CD4-positive, alpha-beta T cell treated with Interleukin-17A for 1 hour (primary cell): ENCODE results near the gene PHF12.
A peak's percentile ranks its signal among the peaks of the same experiment; 100 is the strongest.
"Not testable (repeated sequence)": the region's sequence is repeated elsewhere in the genome, so short reads cannot be mapped to it uniquely, and the experiment has no call there.

Experiments used
- DNase-seq: peaks from one replicate; pipeline ENCODE4 v3.0.0-alpha.2; 2020

Gene PHF12

DNA sequence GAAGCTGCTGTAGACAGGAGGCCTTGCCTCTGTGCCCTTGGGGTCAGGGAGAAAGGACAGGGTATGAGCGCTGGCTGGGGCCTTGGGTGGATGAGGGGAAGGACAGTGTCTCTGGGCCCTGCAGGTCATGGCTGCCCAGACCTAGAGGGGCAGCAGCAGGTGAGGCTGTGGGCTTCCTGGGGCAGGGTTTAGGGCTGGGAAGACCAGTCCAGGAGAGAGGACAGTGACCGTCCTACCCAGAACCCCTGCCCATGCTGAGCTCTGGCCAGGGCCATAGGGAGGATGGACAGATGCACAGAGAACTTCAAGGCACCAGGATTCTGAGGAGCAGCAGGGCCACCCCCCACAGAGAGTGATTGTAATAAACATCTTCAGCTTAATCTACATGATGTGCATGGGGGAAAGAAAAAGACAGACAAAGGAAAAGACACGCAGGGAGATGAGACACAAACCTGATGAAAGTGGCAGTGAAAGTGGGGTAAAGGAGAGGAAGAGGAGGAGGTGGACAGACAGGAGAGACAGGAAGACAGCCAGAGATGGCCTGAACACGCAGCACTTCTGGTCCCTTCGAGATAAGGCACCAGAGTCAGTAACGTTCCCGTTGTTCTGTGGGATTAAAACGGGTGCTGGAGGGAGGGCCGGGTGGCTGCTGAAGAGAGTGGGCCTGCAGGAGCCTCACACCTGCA is 71.3 kb downstream of the PHF12 start:
- DNase-seq = no peak

DNA sequence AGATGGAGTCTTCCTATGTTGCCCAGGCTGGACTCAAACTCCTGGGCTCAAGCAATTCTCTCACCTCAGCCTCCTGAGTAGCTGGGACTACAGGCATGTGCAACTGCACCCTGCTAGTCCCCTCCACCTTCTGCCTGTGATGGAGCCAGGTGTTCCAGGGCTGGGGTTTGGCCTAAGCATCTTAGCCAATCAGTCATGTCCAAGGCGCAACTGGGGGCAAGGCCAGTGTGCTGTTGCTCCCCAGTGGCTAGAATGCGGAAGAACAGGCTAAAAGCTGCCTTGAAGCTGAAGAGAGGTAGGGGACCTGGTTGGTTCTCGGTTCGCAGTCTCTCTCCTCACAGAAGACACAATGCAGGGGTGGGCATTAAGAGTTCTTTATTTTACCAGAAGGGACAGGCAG is 72.3 kb downstream of the PHF12 start:
- peak; percentile 8 for DNase-seq

DNA sequence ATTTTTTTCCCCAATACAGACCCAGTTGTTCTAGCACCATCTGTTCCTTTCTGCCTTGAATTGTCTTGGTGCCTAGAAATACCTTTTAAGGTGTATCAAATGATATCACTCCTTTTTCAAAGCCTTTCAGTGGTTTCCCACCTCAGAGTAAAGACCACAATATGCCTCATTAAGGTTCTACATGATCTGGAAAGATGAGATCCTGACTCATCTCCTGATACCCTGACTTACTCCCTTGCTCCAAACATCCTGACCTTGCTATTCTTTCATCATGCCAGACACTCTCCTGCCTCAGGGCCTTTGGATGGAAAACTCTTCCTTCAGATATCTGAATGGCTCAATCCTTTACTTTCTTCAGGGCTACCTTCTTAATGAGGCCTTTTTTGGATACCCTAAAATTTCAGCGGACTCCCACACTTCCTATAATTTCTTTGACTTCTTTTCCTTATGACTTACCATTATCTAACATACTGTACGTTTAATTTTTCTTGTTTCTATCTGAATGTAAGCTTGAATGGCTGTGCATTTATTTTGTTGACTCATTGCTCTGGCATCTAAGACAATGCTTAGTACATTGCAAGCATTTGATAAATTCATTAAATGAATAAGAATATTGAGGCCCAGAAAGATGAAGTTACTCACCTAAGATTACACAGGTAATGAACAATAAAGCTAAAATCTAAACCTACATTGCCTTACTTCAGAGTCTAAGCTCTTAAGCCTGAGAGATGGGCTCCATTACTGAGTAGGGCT is 73.0 kb downstream of the PHF12 start:
- no peak for DNase-seq

DNA sequence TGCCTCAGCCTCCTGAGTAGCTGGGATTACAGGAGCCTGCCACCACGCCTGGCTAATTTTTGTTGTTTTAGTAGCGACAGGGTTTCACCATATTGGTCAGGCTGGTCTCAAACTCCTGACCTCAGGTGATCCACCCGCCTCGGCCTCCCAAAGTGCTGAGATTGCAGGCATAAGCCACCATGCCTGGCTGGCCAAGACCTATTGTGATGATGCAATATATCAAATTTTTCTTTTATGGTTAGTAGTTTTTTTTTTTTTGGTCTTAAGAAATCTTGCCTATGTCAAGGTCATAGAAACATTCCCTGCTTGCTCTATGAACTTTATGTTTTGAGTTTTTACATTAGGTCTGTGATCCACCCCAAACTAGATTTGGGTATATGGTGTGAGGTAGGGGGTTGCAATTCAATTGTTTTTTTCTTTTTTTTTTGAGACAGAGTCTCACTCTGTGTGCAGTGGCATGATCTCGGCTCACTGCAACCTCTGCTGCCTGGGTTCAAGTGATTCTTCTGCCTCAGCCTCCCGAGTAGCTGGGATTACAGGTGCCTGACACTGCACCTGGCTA is 74.1 kb downstream of the PHF12 start:
- not testable (repeated sequence) for DNase-seq

DNA sequence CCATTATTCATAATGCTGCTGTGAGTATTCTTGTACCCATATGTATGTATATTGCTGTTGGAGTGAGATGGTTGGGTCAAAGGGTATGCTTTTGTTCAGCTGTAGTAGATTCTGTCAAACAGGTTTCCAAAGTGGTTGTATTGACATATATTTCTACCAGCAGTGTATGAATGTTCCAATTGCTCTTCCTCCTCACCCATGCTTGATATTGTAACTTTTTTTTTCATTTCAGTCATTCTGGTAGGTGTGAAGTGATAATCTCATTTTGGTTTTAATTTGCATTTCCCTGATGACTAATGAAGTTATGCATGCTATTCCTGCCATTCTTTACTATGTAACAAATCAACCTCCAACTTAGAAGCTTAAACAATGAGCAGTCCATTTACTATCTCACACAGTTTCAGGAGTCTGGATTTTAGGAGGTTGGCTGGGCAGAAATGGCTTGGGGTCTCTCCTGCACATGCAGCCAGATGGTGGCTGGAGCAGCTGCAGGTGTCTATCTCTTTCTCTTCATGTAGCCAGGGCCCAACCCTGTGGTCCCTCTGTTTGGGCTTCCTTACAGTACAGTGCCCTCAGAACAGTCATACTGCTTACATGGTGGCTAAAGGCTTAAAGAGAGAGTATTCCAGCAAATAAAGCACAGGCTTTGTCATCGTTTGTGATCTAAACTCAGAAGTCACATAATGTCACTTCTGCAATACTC is 75.3 kb downstream of the PHF12 start:
- DNase-seq = no peak

DNA sequence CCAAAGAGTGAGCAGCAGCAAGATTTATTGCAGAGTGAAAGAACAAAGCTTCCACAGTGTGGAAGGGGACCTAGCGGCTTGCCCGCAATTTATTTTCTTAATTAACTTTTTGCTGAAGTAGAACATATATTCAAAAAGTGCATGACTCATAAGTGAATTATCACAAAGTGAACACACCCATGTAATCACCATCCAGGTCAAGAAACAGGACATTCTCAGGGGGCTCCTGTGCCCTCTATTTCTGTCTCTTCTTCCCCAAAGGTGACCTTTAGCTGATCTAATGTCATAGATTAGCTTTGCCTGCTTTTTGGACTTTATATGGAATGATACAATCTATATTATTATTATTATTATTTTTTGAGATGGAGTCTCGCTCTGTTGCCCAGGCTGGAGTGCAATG is 76.6 kb downstream of the PHF12 start:
- DNase-seq = no peak

DNA sequence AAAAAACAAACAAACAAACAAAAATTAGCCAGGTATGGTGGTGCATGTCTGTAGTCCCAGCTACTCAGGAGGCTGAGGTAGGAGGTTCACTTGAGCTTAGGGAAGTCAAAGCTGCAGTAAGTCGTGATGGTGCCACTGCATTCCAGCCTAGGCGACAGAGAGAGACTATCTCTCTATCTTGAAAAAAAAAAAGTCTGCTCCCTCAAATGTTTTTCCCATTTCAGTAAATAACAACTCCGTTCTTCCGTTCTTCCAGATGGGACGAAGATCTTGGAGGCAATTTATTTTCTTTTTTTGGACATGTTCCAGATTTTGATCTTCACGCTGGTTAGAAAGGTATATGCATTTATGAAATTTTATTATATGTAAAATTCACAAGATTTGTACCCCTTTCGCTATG is 77.5 kb downstream of the PHF12 start:
- no peak for DNase-seq

DNA sequence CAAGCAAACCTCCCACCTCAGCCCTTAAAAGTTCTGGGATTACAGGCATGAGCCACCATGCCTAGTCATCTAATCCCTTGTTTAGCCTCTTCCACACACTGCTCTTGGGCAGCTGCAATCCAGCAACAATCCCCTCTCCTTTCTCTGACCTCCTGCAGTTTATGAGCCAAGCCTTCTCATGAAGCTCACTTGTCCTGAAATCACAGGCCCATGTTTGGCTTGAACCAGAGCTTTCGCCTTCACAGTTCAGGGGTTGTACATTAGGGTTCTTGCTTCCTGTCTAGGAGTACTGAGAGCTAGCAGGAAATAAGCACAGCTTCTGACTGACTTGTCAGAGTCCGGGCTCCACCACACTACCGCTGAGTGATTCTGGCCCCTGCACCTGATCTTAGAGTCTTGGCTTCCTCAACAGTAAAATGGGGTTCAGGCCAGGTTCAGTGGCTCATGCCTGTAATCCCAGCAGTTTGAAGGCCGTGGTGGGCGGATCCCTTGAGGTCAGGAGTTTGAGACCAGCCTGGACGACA is 80.2 kb downstream of the PHF12 start:
- peak; percentile 38 for DNase-seq

DNA sequence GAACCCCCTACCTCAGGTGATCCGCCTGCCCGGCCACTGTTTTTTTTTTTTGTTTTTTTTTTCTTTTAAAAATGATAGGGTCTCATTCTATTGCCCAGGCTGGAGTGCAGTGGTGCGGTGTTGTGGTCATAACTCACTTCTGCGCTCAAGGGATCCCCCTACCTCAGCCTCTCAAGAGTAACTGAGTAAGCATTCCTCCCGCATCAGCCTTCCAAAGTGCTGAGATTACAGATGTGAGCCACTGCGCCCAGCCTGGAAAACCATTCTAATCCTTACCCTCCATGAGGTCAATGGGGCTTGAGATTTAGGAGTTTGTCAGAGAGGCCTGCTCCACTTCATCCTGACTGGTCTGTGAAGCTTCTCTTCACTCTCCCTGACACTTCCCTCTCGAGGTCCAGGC is 84.0 kb downstream of the PHF12 start:
- DNase-seq = no peak

DNA sequence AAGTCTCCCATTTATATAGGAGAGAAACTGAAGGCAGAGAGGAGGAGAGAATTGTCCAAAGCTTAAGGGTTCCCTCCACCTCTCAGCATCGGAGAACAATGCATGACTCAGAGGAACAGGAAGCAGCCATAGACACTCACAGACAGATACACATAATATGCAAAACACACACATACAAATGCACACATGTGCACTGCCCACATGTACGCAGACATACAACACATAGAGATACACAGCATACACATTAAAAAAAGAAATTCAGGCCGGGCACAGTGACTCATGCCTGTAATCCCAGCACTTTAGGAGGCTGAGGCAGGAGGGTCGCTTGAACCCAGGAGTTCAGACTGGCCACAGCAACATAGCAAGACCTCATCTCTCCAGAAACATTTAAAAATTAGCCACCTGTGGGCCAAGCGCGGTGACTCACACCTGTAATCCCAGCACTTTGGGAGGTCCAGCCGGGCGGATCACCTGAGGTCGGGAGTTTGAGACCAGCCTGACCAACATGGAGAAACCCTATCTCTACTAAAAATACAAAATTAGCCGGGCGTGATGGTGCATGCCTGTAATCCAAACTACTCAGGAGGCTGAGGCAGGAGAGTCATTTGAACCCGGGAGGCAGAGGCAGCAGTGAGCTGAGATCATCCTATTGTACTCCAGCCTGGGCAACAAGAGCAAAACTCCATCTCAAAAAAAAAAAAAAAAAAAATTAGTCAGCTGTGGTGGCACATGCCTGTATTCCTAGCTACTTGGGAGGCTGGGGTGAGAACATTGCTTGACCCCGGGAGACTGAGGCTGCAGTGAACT is 85.2 kb downstream of the PHF12 start:
- no peak for DNase-seq

DNA sequence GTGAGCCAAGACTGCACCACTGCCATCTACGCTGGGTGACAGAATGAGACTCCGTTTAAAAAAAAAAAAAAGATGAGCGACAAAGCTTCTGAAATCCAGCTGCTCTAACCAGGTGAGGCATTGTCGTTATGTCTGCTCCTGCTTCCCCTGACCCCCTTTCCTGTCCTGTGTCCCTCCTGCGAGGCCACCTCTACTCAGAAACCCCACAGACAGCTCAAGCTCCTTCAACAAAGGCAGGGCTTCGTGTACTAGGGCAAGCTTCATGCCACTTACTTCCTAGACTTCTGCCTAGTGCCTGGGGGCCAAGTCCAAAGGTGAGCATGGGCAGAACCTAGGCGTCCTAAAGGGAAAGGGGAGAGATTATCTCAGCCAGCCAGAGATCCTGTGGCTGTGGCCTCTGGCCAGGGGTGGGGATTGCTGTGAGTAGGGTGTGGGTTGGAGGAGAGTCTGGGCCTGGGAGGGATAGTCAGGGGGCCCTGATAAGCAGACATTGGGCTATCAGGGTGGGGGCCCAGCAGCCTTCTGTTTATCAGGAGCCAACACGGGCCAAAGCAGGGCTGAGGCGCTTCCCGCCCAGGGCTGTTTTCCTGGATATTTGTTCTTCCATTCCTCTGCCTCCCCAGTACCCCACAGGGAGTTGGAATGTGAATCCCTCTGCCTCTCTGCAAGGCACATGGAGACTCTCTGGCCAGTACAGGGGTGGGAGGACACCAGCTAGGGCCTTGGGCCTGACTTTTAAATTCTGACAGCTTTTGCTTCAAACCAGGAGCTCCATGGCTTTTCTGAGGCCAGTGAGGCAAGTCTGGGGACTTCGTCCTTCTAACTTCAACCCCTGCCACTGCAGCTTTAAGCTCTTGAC is 86.1 kb downstream of the PHF12 start:
- no peak for DNase-seq

DNA sequence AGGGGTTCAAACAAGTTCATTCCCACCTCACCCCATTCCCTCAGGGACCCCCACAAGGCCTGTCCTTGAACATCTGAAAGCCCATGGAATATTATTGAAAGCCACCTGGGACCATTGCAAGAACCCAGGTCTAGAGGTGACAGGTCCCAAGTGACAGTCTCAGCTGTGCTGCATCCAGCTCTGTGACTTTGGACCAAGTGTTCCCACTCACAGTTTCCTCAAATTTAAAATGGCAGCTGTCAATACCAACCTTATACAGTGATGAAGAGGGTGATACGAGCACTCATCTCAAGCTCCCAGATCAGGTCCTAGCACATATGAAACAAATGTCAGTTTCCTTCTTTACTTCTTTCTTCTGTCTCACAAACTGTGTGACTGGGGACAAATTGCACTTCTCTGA is 87.4 kb downstream of the PHF12 start:
- DNase-seq = no peak

DNA sequence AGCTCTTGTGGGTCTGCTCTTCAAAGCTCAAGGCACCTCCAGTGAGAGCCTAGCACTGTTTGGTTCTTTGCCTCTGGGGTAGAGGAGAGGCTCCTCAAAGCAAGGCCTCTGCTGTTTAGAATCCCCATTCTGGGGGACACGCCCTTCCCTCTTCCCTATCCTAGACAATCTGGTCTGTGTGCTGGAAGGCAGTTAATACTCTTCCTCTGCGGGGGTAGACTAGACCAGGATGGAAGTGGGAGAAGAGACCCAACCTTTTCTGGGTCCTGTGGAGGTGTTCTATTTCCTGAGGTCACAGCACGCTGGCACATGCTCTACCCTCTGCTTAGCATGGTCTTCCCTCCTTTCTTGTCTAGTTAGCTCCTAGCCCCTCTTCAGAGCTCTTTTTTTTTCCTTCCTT is 88.8 kb downstream of the PHF12 start:
- no peak for DNase-seq

DNA sequence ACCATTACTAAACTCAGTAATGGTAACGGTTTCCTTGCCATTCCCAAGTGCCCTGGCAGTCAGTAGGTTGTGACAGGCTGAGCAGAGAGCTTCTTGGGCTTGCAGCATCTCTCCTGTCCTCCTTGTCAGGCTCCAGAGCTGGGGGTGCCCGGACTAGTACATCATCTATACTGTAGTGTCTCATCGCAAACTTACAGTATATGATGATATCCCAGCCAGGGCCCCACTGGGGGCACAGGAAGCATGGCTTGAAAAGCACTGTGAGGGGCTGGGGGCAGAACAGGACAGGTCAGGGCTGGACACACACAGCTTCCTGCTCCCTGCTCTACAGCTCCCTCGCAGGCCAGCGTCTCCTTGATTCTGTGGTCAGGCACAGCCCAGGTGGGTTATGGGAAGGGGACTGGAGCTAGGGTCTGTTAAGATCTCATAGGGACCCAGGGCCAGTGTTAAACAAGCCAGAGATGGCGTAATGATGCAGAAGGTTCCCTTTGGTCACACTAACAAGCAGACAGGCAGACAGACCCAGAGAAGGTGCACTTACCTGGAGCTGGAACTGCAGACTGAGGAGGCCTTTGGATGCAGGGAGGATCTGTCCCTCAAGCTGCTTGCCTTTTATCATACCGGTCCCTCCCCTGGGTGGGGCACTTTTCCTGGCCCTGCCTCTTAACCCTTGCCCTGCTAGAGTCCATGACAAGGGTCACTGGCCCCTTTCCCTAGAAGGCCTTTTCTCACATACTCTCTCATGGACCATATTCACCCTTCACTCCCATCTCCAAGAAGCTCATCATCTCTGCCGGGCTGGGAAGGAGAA is 89.7 kb downstream of the PHF12 start:
- DNase-seq = no peak

DNA sequence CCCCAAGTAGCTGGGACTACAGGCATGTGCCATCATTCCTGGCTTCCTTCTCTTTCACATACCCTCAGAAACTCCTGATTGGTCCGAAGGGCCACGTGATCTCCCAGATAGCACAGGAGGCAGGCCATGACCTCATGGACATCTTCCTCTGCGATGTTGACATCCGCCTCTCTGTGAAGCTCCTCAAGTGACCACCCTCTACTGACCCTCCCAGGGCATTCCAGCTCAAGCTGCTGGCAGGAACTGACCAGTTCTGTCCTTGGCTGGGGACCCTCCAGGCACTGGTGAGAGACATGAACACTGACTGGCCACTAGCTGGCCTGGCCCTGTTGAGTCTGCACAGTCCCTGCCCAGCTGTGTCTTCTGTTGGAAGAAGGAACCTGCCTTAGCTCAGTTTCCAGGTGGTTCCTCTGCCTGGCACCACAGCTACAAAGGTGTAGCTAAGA is 90.9 kb downstream of the PHF12 start:
- DNase-seq = no peak

DNA sequence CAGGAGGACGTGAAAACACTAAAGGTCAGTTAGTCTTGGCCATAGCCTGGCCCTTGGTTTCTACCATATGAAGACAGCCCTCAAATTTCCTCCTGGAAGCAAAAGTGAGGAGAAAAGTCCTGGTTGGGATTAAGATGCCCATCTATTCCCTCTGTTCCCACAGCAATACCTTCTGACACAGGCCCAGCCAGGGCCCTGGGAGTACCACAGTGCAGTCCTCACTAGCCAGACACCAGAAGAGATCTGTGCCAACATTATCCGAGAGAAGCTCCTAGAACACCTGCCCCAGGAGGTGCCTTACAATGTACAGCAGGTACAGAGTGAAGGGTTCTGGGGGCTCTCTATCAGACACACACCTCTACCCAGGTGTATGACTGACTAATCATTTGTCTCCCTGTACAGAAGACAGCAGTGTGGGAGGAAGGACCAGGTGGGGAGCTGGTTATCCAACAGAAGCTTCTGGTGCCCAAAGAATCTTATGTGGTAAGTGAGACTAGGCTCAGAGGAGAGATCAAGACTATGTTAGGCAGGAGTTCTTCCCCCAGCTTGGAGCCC is 92.4 kb downstream of the PHF12 start:
- DNase-seq = no peak

DNA sequence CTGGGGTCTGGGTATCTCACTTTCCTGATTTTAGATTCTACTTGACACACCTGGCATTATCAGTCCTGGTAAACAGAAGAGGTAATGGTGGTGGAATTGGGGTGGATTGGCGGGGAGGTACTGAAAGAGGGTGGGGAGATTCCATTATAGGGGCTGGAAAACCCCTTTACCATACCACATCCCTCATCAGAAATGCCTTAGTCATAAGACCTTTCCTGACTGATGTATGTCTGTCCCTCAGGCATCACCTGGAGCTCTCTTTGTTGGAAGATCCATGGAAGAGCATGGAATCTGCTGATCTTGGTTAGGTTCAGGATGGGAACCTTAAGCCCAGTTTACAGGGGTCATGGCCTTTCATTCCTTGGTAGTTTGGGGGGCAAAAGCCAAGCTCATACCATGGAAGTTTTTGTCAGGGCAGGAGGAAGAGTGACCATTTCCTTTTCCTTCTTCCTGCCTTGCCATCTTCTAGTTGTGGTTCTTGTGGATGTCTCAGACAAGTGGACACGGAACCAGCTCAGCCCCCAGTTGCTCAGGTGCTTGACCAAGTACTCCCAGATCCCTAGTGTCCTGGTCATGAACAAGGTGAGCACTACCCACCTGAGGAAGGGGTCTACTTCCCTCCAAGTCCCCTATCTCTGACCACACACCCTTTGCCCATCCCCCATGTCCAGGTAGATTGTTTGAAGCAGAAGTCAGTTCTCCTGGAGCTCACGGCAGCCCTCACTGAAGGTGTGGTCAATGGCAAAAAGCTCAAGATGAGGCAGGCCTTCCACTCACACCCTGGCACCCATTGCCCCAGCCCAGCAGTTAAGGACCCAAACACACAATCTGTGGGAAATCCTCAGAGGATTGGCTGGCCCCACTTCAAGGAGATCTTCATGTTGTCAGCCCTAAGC is 93.2 kb downstream of the PHF12 start:
- no peak for DNase-seq

DNA sequence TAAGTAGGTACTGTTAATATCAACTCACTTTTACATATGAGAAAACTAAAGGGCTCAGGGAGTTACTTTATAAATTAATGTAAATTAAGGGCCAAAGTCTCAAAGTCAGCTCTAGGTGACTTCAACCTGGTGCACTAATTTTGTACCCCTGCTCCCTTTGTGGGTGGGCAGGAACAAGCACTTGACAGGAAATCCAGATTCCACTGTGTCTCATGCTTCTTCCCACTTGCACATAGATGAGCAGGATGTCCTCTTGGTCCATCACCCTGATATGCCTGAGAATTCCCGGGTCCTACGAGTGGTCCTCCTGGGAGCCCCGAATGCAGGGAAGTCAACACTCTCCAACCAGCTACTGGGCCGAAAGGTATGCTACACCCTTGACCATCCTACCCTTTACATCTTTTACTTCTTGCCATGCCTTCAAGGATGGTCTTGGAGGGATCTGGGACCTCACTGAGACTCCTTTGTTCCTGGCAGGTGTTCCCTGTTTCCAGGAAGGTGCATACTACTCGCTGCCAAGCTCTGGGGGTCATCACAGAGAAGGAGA is 95.2 kb downstream of the PHF12 start:
- DNase-seq = no peak

DNA sequence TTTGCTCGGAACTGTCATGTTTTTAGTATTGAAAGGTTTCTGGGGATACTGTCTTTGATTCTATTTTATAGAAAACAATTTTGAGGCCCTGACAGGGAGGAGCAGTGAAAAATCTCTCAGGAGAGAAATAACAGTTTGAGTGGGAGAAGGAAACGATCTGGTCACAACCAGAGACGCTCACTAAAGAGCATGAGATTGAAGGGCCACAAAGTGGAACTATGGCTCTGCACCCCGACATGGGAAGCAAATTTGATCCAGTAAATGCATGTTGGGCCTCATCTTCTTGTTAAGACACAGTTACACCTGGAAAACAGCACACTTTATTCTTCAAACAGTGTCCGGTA is 96.0 kb downstream of the PHF12 start:
- no peak for DNase-seq
